H4 (cell line): ENCODE data around the gene MIB2. TPM values are rescaled to one million over a fixed set of nuclear protein-coding genes. Genes with fewer than 3 reads are reported as not detected.
"Not testable (repeated sequence)": the region's sequence is repeated elsewhere in the genome, so short reads cannot be mapped to it uniquely, and the experiment has no call there.

ENCODE experiments used
- DNase-seq: peaks from one replicate; pipeline ENCODE4 v3.0.0-alpha.2; 2015; ENCODE audit warnings: low spot score
- total RNA-seq: library from RNA; depleted of rRNA; stranded (reverse); fragments of >200 nt; shearing (Covaris generic); gene quantifications from 2 replicates; pipeline ENCODE4 v1.2.3, GENCODE V29; 2014

The MIB2 gene
- total RNA-seq, 1 experiment from 2014 or later: 11.8 TPM

- DNase-seq: not testable (repeated sequence)
Measured at GRCh38 chr1:1648265-1648664, 33.0 kb downstream of the MIB2 start.

DNA sequence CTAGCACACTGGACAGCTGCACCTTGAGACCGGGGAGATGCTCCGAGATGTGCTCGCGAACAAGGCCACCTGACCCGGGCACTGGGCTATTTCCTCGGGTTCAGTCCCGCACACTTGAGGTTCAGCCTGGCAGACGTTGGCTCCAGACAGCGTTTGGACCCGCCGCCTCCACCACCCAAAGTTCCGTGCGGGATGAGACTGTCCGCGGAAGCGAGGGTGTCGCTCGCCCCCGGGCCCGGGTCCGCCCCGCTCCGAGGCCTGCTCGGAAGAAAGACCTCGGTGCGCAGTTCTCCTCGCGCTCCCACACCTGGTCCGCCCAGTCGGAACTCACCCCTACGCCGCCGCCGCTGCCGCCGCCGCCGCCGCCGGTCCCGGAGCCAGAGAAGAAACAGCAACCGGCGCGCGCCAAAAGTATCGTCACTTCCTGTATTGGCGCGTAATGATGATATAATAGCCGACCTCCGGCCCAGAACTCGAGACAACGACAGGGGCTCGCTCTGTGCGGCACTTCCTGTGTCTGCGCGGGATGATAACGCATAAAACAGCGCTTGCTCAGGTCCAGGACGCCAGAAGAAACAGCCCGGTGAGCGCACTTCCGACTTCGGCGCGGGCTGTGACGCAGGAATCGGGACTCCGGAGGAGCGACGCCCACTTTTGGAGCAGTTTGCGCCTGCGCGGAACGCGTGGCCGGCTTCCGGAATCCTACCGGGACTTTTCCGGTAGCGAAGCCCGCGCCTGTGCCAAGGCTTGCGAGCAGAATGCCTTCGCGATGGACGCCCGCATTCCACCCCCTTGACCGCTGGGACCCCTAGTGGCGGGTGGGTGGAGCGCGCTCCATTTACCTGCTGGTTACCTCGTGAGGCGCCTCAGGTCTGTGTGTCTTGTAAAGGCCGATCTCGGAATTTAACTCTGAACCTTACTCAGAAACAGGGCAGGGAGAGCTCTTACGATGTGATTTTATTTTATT, 43.6 kb downstream of the MIB2 start, which contains the start of gene CDK11B:
TSS of gene CDK11B (minus strand) at position 422 of the 967 bp plus-strand sequence. CDS start 1,519 bp downstream, outside the sequence.
- peak; percentile 94 for DNase-seq

GRCh38 chr1:1662392-1662791, 47.1 kb downstream of the MIB2 start:
- not testable (repeated sequence) for DNase-seq

DNA sequence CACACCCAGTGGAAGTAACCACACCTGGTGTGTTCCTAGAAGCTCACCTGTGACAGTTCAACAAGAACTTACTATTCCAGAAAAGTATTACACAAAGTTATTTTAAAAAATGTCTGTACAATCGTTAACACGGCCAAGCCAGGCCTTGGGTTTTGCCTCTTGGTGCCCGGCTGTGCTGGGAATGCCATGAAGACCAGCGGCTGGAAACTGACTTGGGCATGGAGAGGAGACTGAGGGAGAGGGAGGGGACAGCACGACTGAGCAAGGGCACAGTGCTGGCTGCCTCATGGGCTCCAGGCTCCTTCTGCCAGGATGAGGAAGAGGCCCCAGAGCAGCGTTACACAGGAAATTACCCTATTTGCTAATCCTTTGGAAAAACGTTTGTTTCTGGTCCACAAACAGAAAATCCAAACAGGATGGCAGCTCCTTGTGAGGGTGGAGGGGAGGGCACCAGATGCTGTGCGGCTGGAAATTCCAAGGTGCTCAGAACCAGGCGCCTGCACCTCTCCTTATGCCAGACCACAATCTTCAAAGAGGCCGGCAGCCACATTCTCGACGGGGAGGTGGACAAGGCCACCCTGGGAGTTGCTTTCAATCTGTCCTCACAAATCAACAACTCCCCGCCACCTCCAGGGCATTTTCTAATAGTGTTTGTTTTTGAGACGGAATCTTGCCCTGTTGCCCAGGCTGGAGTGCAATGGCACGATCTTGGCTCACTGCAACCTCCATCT, 47.7 kb downstream of the MIB2 start:
- peak; percentile 81 for DNase-seq

GRCh38 chr1:1664318-1664717, 49.0 kb downstream of the MIB2 start:
- DNase-seq: not testable (repeated sequence)

- no peak for DNase-seq
Measured at GRCh38 chr1:1664941-1665814, 49.9 kb downstream of the MIB2 start.

GRCh38 chr1:1665815-1666251, 50.5 kb downstream of the MIB2 start:
- DNase-seq: no peak

- no peak for DNase-seq
Measured at GRCh38 chr1:1666526-1666925, 51.2 kb downstream of the MIB2 start.

DNA sequence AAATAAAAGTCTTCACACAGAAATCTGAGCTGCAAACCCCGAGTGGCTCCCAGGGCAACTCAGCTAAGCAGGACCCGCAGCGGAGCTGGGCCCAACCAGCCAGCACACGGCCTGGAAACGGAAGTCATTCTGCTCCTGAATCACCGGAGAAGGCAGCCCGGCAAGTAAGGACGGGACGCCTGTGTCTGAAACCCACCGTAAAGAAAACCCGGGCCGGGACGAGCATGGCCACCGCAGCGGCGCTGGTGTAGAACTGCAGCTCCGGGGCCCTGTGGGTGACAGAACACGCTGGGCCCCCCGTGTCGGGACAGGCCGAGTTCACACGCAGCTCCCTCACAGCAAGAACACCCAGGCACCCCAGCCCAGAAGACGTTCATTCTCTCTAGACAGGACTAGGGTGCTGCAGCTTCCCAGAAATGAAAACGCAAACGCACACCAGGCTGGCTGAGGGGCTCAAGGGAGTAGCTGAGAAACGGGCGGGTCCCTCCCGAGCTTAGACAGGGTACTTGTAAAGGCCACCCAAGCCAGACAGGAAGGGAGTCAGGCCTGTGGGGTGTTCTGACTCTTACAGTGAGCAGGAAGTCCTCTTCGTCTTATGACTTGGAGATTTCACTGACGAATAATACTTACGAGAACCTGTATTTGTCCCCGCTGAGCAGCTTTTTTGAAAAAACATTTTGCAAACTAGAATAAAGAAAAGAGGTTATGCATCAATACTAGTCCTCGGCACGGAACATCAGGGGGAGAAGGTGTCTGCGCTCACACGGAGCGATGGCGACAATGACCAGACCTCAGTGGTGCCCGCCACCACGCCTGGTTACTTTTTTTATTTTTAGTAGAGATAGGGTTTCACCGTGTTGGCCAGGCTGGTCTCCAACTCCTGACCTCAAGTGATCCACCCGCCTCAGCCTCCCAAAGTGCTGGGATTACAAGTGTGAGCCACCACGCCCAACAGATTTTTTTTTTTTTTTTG, 54.5 kb downstream of the MIB2 start:
- no peak for DNase-seq

- DNase-seq: no peak
Measured at GRCh38 chr1:1670866-1671265, 55.6 kb downstream of the MIB2 start.

- no peak for DNase-seq
Measured at GRCh38 chr1:1671365-1672119, 56.2 kb downstream of the MIB2 start.

DNA sequence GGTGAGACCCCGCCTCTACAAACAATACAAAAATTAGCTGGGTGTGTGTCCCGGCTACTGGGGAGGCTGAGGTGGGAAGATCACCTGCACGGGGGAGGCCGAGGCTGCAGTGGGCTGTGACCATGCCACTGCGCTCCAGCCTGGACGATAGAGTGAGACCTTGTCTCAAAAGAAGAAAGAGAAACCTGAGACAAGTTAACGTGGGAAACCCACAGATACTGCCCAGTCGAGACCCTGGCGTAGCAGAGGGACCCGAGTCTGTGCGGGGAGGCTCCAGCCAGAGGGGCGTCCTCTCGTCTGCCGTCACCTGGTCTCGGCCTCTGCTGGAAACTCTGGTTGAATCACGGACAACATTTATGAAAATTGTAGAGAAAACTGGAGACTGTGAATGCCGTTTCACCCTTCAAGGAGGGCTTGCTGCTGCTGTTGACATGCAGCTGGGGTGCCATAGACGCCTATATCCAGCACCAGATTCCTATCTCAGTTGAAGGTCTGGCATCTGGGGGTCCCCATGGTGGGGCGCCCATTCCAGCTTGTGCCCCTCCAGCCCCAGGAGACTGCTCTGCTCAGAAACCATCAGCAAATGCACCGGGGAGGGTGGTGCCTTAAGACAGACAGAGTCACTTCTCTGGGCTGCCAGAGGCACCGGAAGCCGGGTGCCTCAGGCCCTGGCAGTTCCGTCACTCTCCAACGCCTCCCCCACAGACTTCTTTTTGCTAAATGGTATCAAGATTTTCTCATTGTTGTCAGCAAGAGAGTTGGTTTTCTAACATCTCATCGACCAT, 57.1 kb downstream of the MIB2 start:
- no peak for DNase-seq

DNA sequence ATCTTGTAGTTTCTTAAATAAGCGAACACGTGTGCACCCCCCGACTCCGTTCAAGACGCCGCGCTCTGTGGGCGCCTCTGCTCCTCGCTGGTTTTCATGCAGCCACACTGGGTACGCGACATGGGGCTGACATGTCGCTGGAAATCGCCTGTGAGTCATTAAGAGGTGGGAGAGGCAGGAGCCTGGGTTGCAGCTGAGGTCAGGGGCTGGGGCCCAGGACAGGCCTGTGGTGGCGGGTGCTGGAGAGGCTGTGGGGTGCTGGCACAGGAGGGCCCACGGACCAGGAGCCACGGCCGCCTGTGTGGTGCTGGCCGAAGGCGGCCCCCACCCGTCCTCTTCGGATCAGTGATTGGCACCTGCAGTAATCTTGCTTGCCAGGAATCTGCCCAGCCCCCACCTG, 59.5 kb downstream of the MIB2 start:
- not testable (repeated sequence) for DNase-seq

DNA sequence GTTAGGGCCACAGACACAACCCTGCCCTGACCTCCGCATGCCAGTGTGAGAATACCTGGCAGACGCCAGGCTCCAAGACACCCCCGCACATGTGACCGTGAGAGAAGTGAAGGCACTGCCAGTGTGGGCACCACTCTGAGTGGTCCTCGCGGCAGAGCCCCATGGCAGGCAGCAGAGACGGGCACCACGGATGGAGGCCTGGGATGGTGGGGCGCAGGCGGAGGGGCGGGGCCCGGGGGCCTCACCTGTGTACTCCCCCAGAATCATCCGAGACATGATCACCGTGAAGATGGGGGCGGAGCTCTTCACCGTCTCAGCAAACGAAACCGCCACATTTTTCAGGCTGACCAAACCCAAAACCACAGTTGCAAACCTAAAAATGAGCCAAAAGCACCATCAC, 59.9 kb downstream of the MIB2 start:
- DNase-seq: not testable (repeated sequence)

DNA sequence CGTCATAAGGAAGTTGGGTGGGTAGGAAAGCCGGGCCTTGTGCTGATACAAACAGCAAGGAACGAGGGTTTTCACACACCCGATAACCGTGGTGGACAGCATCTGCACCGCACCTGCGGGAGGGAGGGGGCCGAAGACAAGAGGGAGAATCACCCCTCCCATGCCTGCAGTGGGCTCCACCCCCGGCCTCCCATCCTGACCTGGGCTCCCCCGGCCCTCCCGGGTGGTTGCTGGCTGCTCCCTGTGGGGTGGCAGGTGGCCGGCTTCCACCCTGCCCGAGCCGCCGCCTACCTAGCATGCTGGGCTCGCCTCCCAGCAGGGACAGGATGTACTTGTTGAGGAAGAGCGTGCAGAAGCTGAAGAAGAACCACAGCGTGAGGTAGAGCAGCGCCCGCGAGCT, 60.8 kb downstream of the MIB2 start:
- DNase-seq: not testable (repeated sequence)

DNA sequence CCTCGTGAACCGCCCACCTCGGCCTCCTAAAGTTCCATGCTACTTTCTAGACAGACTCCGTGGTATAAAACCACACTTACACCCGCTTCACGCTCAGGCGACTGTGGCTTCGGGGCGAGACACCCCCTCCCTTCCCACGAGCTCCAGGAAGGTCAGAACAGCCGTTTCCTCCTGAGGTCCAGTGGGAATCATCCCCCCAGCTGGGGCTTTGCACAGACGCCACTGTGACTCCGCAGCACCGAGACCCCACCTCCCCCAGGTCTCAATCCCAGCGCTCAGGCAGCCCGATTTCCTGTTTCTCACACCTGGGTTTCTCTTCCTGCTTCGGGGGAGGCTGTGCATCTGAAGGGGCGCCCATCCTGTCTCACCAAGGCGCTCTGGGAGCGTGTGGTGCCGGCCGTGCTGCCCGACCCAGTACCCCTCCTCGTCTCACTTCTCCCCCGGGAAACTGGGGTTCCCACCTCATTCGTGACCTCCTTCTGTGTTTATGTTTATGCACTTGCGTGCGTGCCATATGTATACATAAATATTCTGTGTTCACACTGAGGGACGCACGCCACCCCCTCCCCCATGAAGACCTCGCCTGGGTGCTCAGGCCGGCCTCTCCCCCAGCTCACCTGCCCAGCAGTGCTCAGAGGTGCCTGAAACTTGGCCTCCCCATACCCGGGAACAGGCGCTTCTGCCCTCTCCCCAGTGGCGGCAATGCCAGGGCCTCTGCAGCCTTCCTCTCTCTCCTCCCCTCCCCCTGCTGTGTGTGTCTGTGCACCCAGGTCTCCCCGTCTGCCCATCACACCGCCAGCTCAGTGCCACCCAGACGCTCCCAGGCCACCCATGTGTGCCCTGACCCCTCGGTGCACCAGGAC, 62.6 kb downstream of the MIB2 start:
- no peak for DNase-seq

DNA sequence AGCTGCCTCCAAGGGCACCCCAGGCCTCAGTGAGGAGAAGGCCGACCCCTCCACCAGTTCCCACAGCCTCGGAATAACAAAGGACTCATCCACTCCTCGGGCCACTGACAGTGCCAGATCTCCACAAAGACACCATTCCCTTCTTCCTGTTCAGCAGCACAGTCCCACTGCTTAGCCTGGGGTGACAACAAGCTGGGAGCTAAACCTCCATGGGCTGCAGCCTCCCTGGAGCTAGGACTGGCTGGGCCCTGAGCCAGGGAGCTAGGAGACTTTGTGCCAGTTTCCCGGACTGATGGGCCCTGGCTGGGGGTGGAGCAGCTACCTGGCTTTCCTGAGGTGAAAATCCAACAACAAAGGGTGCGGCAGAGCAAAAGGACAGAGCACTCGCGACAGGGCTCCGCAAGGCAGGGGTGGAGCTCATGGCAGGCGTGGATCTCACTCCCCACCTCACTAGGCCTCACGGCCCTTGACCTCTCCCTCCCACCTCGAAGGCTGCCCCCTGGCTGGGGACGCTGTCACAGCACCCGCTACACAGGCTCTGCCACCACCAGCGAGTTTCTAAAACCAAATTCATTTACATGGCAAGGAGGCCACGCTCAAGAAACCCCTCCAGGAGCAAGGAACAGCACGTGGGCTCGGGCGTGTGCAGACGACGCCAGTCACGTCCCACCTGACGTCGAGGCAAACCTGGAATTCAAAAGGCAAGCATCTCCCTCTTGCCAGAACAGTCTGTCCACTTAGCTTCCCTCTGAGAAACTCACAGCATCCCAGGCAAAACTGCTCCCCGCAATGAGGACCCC, 63.5 kb downstream of the MIB2 start:
- no peak for DNase-seq
